ENCODE measurements around the gene TET2.

DNA sequence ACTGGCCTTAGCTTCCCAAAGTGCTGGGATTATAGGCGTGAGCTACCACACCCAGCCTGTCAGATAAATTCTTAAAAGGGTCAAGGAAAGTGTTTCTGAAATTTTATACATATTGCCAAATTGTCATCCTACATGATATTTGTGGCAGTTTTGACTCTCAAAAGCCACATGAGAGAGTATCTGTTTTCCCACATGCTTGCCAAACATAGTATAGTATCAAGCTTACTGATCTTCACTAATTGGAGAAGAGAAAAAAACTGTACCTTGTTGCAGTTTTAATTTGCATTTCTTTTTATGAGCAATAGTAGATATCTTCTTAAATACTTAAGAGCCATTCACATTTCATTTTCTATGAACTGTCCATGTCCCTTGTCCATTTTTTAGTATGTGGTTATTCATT, 83.6 kb downstream of the TET2 start:
- TF ChIP-seq, protein P1, sequence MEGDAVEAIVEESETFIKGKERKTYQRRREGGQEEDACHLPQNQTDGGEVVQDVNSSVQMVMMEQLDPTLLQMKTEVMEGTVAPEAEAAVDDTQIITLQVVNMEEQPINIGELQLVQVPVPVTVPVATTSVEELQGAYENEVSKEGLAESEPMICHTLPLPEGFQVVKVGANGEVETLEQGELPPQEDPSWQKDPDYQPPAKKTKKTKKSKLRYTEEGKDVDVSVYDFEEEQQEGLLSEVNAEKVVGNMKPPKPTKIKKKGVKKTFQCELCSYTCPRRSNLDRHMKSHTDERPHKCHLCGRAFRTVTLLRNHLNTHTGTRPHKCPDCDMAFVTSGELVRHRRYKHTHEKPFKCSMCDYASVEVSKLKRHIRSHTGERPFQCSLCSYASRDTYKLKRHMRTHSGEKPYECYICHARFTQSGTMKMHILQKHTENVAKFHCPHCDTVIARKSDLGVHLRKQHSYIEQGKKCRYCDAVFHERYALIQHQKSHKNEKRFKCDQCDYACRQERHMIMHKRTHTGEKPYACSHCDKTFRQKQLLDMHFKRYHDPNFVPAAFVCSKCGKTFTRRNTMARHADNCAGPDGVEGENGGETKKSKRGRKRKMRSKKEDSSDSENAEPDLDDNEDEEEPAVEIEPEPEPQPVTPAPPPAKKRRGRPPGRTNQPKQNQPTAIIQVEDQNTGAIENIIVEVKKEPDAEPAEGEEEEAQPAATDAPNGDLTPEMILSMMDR (IDR thresholded peaks at IDR 0.05) = no peak
- no peak for TF ChIP-seq POLR2A (IDR thresholded peaks at IDR 0.05)
- TF ChIP-seq EP300 (IDR thresholded peaks at IDR 0.05) = no peak

All from sigmoid colon (tissue), 4 donors.